ENCODE data around the gene AARS2.
"Not testable (repeated sequence)": the region's sequence is repeated elsewhere in the genome, so short reads cannot be mapped to it uniquely, and the experiment has no call there.

DNA sequence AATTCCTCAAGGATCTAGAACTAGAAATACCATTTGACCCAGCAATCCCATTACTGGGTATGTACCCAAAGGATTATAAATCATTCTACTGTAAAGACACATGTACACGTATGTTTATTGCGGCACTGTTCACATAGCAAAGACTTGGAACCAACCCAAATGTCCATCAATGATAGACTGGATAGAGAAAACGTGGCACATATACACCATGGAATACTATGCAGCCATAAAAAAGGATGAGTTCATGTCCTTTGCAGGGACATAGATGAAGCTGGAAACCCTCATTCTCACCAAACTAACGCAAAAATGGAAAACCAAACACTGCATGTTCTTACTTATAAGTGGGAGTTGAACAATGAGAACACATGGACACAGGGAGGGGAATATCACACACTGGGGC lies 33.7 kb upstream of the AARS2 start:
- TF ChIP-seq, protein P1, sequence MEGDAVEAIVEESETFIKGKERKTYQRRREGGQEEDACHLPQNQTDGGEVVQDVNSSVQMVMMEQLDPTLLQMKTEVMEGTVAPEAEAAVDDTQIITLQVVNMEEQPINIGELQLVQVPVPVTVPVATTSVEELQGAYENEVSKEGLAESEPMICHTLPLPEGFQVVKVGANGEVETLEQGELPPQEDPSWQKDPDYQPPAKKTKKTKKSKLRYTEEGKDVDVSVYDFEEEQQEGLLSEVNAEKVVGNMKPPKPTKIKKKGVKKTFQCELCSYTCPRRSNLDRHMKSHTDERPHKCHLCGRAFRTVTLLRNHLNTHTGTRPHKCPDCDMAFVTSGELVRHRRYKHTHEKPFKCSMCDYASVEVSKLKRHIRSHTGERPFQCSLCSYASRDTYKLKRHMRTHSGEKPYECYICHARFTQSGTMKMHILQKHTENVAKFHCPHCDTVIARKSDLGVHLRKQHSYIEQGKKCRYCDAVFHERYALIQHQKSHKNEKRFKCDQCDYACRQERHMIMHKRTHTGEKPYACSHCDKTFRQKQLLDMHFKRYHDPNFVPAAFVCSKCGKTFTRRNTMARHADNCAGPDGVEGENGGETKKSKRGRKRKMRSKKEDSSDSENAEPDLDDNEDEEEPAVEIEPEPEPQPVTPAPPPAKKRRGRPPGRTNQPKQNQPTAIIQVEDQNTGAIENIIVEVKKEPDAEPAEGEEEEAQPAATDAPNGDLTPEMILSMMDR (conservative IDR thresholded peaks at IDR 0.05), result not testable (repeated sequence)
- TF ChIP-seq ZFX (IDR thresholded peaks at IDR 0.05), result not testable (repeated sequence)
